DMS53 treated with DMSO at 0.1 percent for 48 hours (cell line): ENCODE results near the gene SLC1A5.

Source experiments
- DNase-seq: peaks from one replicate; lab custom pipeline; 2025; ENCODE audit not compliant: unreplicated experiment; lab: John Stamatoyannopoulos, UW

Gene SLC1A5

GRCh38 chr19:46726971-46727501 is 61.4 kb downstream of the SLC1A5 start:
- DNase-seq = no peak

- DNase-seq = no peak
Measured at GRCh38 chr19:46726551-46726950, 61.8 kb downstream of the SLC1A5 start.

- no peak for DNase-seq
Measured at GRCh38 chr19:46725859-46726393, 62.5 kb downstream of the SLC1A5 start.

GRCh38 chr19:46725036-46725820 is 63.2 kb downstream of the SLC1A5 start:
- no peak for DNase-seq
